Small intestine (tissue), 7 donors: ENCODE measurements around the gene SLC35E3. TPM values are rescaled to one million over a fixed set of nuclear protein-coding genes. Genes with fewer than 3 reads are reported as not detected.

ENCODE experiments used
- DNase-seq, 2 donors: peaks; one replicate each; pipeline versions ENCODE4 v3.0.0 to v3.0.0-alpha.2; 2013
- FAIRE-seq: peaks from 2 replicates; lab custom pipeline; 2012; peaks lifted over from hg19 to GRCh38; lab: Jason Lieb, UNC
- H3K27ac ChIP-seq, 3 donors: one replicate each; pipeline ENCODE4 v1.5.1; 2013; ENCODE audit warnings: low read length in 2 of 3, mild to moderate bottlenecking in 2 of 3, control low read depth in 1 of 3, inconsistent platforms in 1 of 3, low read depth in 1 of 3, moderate library complexity in 1 of 3
- H3K27me3 ChIP-seq, 3 donors: one replicate each; pipeline ENCODE4 v1.6.1; 2013; ENCODE audit warnings: low read length in 3 of 3, inconsistent platforms in 1 of 3; ENCODE audit not compliant: control insufficient read depth in 3 of 3, insufficient read depth in 3 of 3
- H3K36me3 ChIP-seq, 3 donors: one replicate each; pipeline ENCODE4 v1.6.1; 2013; ENCODE audit warnings: low read length in 3 of 3, inconsistent platforms in 1 of 3, low read depth in 1 of 3, mild to moderate bottlenecking in 1 of 3, moderate library complexity in 1 of 3; ENCODE audit not compliant: control insufficient read depth in 3 of 3, insufficient read depth in 2 of 3
- H3K4me1 ChIP-seq, 3 donors: one replicate each; pipeline ENCODE4 v1.6.1; 2013; ENCODE audit warnings: low read length in 2 of 3, inconsistent platforms in 1 of 3, low read depth in 1 of 3, mild to moderate bottlenecking in 1 of 3, moderate library complexity in 1 of 3; ENCODE audit not compliant: control insufficient read depth in 3 of 3, insufficient read depth in 2 of 3
- H3K4me3 ChIP-seq, 3 donors: one replicate each; pipeline ENCODE4 v1.5.1; 2013; ENCODE audit warnings: low read length in 3 of 3, control low read depth in 1 of 3, inconsistent platforms in 1 of 3, low read depth in 1 of 3, mild to moderate bottlenecking in 1 of 3, moderate library complexity in 1 of 3
- H3K9me3 ChIP-seq, 2 donors: one replicate each; pipeline ENCODE4 v1.6.1; 2013; ENCODE audit warnings: low read depth in 1 of 2, low read length in 1 of 2; ENCODE audit not compliant: control insufficient read depth in 2 of 2, insufficient read depth in 1 of 2
- WGBS, 3 donors: extraction: QIAGEN DNeasy Blood & Tissue Kit; methylation state at CpG; one replicate each; pipeline ENCODE4 v1.1.7; 2013; 5-methylcytosine and 5-hydroxymethylcytosine counted together
- polyA plus RNA-seq, 4 donors: library from polyadenylated mRNA; stranded (reverse) in 3 of 4; unstranded in 1 of 4; fragments of 200-250 nt in 3 of 4; fragments of 120-200 nt in 1 of 4; gene quantifications; one replicate each; pipeline versions ENCODE4 v1.2.1 to v1.2.3, GENCODE V29; 2013
- donor health status: healthy with polysubstance abuse.
- donor health status: control.
- donor health status: control.
- donor health status: Bipolar disorder and iron deficiency.
- donor health status: healthy.

Gene SLC35E3
- polyA plus RNA-seq, 4 donors: 0.27 to 8.2 (median 1.7) TPM

GRCh38 chr12:68825569-68826217 is 79.7 kb downstream of the SLC35E3 start:
- Histone ChIP-seq H3K36me3 (peaks cover 7 to 46% (median 12%) of the 10 kb centered on the region in 3 donors), H3K9me3 (no peaks in the 10 kb centered on the region), H3K27ac (no peak overlapping the region), H3K4me3 (no peak overlapping the region), H3K4me1 (no peaks in the 10 kb centered on the region), H3K27me3 (no peaks in the 10 kb centered on the region)
- 93 to 95% (median 94%) methylated on average over 11 of the region's 11 CpGs for WGBS, 3 donors
- no peak for DNase-seq
- no peak for FAIRE-seq

GRCh38 chr12:68827895-68828671 is 82.1 kb downstream of the SLC35E3 start:
- no peak overlapping the region for H3K27ac ChIP-seq
- no peaks in the 10 kb centered on the region for H3K9me3 ChIP-seq
- H3K4me1 ChIP-seq: no peaks in the 10 kb centered on the region
- no peaks in the 10 kb centered on the region for H3K27me3 ChIP-seq
- H3K4me3 ChIP-seq: no peak overlapping the region
- FAIRE-seq (no peak), DNase-seq (no peak)
- WGBS, 3 donors: 90 to 93% (median 91%) methylated on average over 5 of the region's 5 CpGs
- H3K36me3 ChIP-seq: peaks cover 11 to 51% (median 13%) of the 10 kb centered on the region in 3 donors

- no peak overlapping the region for H3K27ac ChIP-seq
- H3K9me3 ChIP-seq: no peaks in the 10 kb centered on the region
- WGBS, 3 donors: 92 to 96% (median 94%) methylated on average over 7 of the region's 7 CpGs
- no peak for FAIRE-seq
- no peak for DNase-seq
- no peak overlapping the region for H3K4me3 ChIP-seq
- H3K27me3 ChIP-seq: no peaks in the 10 kb centered on the region
- H3K4me1 ChIP-seq: no peaks in the 10 kb centered on the region
- peaks cover 10 to 54% (median 13%) of the 10 kb centered on the region in 3 donors for H3K36me3 ChIP-seq
Measured at GRCh38 chr12:68828672-68829068, 82.7 kb downstream of the SLC35E3 start.

Other genes starting within 250 kb of the SLC35E3 start
- 100 to 1,000 TPM; 106 to 271 (median 130) TPM for gene RAP1B, start 135.3 kb upstream of the SLC35E3 start, polyA plus RNA-seq
- gene NUP107, start 59.2 kb upstream of the SLC35E3 start, polyA plus RNA-seq: 10 to 100 TPM in 2 of 4 donors, 1 to 10 TPM in 2; 5.1 to 45.0 (median 13.0) TPM
- 10 to 100 TPM; 20.8 to 44.1 (median 29.6) TPM for gene MDM2, start 62.0 kb downstream of the SLC35E3 start, polyA plus RNA-seq
- gene CPM, start 187.0 kb downstream of the SLC35E3 start, polyA plus RNA-seq: 10 to 100 TPM in 1 of 4 donors, 1 to 10 TPM in 2, under 1 TPM in 1; 0.45 to 11.6 (median 4.5) TPM